ENCODE measurements around the gene LRRK1.

The LRRK1 gene

DNA sequence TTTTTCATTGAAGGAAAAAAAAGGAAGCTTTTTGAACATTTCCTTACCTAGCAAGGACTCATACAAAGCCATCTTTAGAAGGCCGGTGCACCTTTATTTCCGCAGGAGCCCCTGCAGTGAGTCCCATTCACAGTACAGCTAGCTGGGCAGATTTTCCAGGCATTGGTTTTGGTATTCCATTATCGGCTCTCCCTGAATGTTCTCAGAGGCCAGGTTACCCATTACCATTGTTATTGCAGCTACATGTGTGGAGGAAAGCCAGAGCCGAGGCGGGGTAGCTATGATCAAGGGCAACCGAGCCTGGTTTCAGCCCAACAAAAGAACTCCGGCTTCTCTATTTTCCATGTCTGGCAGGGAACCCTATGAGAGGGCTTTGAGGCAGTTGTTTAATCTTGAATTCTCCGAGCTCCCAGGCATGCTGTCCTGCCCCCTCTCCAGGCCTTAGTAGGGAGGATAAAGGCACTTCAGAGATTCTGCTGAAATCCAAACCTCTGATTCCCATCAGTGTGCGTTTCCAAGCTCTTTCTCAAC lies 100.3 kb downstream of the LRRK1 start:
- Mint-ChIP-seq H3K4me1 (ENCODE audit: low read depth) (no peaks in the 10 kb centered on the region), H3K9me3 (ENCODE audit: low read depth) (no peaks in the 10 kb centered on the region), H3K27ac (no peak overlapping the region), H3K4me3 (no peak overlapping the region), H3K27me3 (no peaks in the 10 kb centered on the region), H3K36me3 (no peaks in the 10 kb centered on the region)

DNA sequence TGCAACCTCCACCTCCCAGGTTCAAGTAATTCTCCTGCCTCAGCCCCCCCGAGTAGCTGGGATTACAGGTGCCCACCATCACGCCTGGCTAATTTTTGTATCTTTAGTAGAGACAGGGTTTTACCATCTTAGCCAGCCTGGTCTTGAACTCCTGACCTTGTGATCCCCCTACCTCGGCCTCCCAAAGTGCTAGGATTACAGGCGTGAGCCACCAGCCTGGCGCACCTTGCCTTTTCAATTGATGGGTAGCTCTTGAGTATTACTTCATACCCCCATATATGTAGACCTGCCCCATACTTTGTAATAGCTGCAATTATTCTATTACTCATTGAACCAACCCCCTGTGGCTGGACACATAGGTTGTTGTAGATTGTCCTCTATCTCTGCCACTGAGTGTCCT lies 101.3 kb downstream of the LRRK1 start:
- no peaks in the 10 kb centered on the region for H3K36me3 Mint-ChIP-seq
- H3K27ac Mint-ChIP-seq, result no peak overlapping the region
- H3K4me3 Mint-ChIP-seq, result no peak overlapping the region
- H3K27me3 Mint-ChIP-seq, result no peaks in the 10 kb centered on the region
- no peaks in the 10 kb centered on the region for H3K9me3 Mint-ChIP-seq (ENCODE audit: low read depth)
- H3K4me1 Mint-ChIP-seq (ENCODE audit: low read depth), result no peaks in the 10 kb centered on the region

DNA sequence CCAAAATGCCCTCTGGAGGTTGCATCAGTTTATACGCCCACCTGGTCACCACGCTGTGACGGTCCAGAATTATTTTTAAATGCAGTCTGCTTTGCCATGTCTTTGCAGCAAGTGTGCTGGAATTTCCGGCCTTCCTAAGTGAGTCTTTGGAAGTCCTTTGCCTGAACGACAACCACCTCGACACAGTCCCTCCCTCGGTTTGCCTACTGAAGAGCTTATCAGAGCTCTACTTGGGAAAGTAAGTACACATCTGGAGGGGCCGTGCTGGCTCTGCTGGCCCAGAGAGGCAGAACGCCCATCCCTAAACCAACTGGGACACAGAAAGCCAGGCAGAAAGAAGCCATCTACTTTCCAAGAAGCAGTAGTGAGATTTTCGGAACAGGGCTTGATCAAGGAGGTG lies 101.8 kb downstream of the LRRK1 start:
- Mint-ChIP-seq H3K36me3 (no peaks in the 10 kb centered on the region), H3K27me3 (no peaks in the 10 kb centered on the region), H3K27ac (no peak overlapping the region), H3K4me1 (ENCODE audit: low read depth) (no peaks in the 10 kb centered on the region), H3K4me3 (no peak overlapping the region), H3K9me3 (ENCODE audit: low read depth) (no peaks in the 10 kb centered on the region)

DNA sequence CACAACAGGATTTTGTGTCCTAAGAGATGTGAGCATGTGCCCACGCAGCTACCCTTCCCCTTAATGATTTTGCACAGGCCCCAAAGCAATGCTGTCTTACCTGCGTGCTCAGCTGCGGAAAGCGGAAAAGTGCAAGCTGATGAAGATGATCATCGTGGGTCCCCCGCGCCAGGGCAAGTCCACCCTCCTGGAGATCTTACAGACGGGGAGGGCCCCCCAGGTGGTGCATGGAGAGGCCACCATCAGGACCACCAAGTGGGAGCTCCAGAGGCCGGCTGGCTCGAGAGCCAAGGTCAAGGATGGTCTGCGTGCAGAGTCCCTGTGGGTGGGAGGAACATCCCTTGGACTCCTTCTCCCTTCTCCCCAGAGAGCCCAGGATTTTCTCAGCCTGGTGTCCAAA lies 103.1 kb downstream of the LRRK1 start:
- H3K36me3 Mint-ChIP-seq, result no peaks in the 10 kb centered on the region
- H3K4me1 Mint-ChIP-seq (ENCODE audit: low read depth), result no peaks in the 10 kb centered on the region
- H3K9me3 Mint-ChIP-seq (ENCODE audit: low read depth), result no peaks in the 10 kb centered on the region
- H3K4me3 Mint-ChIP-seq, result no peak overlapping the region
- no peak overlapping the region for H3K27ac Mint-ChIP-seq
- no peaks in the 10 kb centered on the region for H3K27me3 Mint-ChIP-seq

DNA sequence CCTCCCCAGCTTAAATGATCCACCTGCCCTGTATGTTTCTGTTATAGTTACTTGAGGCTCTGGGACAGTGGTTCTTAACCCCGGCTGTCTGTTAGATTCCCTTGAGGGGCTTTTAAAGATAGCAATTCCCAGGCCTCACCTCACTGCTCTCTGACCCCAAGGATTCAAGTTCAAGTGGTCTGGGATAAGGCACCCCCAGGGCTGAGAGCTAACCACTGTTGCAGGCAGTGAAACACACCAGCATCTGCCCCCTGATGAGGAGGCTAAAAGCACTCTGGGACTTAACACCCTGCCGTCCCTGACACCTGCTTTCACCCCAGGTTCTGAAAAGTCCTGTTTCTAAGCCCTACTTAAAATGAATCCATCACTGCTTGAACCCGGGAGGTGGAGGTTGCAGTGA lies 103.7 kb downstream of the LRRK1 start:
- Mint-ChIP-seq H3K27me3 (no peaks in the 10 kb centered on the region), H3K36me3 (no peaks in the 10 kb centered on the region), H3K27ac (no peak overlapping the region), H3K4me1 (ENCODE audit: low read depth) (no peaks in the 10 kb centered on the region), H3K9me3 (ENCODE audit: low read depth) (no peaks in the 10 kb centered on the region), H3K4me3 (no peak overlapping the region)

DNA sequence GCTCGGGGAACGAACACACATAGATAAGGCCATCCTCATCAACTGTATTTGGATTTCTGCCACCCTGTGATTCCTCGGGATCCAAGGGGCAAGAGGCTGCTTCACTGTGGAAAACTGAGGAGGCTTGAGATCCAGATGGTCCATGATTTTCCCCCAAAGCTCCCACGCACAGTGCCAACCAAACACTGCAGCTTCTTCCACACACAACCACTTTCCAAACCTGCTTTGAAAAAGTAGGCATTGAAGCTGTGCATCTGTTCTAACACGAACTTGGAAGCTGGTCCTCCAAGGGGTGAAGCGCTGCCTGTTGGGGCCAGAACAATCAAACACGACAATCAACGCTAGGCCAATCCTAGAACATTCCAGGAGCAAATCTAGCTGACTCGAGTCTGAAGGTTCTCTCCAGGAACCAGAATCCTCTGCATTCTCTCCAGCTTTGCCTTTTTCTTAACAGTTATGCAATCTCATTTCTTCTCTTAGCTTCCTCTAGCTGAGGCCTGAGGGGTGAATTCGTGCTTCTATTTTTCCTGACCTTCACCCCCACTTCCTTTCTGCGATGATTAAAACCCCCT lies 104.4 kb downstream of the LRRK1 start:
- Mint-ChIP-seq H3K36me3 (no peaks in the 10 kb centered on the region), H3K9me3 (ENCODE audit: low read depth) (no peaks in the 10 kb centered on the region), H3K4me1 (ENCODE audit: low read depth) (no peaks in the 10 kb centered on the region), H3K27ac (no peak overlapping the region), H3K4me3 (no peak overlapping the region), H3K27me3 (no peaks in the 10 kb centered on the region)

DNA sequence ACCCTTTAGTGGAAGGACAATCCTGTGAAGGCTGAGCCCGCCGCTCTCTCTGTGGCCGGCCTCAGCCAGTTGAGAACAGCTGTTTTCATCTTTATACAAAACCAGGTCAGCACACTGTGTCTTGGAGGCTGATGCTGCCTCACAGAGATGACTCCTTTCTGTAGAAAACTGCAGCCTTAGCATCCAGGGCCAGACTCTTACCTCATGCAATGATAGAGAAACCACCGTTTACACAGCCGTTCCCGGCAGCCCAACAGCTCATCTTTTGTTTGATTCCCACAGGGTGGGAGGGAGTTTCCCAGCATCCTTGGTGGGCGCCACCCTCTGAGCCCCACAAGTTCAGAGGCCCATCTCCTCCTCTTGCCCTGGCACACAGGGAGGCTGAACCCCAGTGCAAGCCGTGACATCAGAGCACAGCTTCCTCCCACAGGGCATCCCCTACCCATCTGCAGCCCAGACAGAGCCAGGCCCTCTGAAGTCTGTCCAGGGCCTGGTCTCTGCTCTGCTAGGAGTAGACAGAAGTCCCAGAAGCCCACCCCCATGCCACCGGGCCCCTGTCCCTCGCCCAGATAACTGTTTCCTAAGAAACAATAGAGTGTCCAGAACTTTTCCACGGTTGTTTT lies 105.0 kb downstream of the LRRK1 start:
- H3K36me3 Mint-ChIP-seq, result no peaks in the 10 kb centered on the region
- H3K9me3 Mint-ChIP-seq (ENCODE audit: low read depth), result no peaks in the 10 kb centered on the region
- H3K27ac Mint-ChIP-seq, result no peak overlapping the region
- H3K27me3 Mint-ChIP-seq, result no peaks in the 10 kb centered on the region
- H3K4me1 Mint-ChIP-seq (ENCODE audit: low read depth), result no peaks in the 10 kb centered on the region
- no peak overlapping the region for H3K4me3 Mint-ChIP-seq

DNA sequence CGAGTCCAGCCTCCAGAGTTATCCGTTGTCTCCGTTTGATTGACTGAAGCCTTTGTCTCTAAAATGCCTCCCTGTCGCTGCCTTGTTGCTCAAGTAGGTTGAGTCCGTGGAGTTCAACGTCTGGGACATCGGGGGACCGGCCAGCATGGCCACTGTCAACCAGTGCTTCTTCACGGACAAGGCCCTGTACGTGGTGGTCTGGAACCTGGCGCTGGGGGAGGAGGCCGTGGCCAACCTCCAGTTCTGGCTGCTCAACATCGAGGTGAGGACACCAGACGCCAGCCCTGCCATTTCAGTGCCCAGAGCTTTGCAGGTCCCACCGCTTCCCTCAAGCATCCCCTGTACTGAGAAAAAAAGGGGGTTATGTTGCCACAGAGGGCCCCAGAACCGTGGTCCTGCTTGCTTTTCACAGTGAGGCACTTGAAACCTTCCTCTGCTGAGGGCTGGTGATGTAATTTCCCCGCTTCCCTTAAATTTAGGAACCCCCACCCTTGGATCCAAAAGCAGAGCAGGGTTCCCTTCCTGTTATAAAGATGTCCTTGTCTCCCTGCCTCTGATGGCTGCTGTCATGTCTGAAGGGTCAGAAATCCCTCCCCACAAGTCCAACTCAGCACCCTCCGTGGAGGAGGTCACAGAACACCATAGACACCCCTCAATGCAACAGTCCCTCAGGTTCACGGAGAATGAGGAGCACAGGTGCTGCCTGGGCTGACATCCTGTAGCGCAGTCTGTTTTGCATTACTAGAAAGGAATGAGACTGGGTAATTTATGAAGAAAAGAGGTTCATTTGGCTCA lies 105.7 kb downstream of the LRRK1 start:
- no peak overlapping the region for H3K27ac Mint-ChIP-seq
- H3K36me3 Mint-ChIP-seq, result no peaks in the 10 kb centered on the region
- H3K4me1 Mint-ChIP-seq (ENCODE audit: low read depth), result no peaks in the 10 kb centered on the region
- no peaks in the 10 kb centered on the region for H3K27me3 Mint-ChIP-seq
- H3K4me3 Mint-ChIP-seq, result no peak overlapping the region
- no peaks in the 10 kb centered on the region for H3K9me3 Mint-ChIP-seq (ENCODE audit: low read depth)

DNA sequence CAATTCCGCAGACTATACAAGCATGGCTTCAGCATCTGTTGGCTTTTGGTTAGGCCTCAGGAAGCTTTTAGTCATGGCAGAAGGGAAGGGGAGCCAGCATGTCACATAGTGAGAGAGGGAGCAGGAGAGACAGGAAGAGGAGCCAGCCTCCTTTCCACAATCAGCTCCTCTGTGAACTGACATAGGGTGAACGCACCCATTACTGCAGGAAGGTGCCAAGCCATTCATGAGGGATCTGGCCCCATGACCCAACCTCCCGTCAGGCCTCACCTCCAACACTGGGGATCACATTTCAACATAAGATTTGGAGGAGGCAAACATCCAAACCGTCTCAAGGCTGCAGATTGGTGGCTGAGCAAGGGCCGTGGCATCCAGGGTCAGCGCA lies 106.3 kb downstream of the LRRK1 start:
- Mint-ChIP-seq H3K4me3 (no peak overlapping the region), H3K36me3 (no peaks in the 10 kb centered on the region), H3K27me3 (no peaks in the 10 kb centered on the region), H3K27ac (no peak overlapping the region), H3K9me3 (ENCODE audit: low read depth) (no peaks in the 10 kb centered on the region), H3K4me1 (ENCODE audit: low read depth) (no peaks in the 10 kb centered on the region)

DNA sequence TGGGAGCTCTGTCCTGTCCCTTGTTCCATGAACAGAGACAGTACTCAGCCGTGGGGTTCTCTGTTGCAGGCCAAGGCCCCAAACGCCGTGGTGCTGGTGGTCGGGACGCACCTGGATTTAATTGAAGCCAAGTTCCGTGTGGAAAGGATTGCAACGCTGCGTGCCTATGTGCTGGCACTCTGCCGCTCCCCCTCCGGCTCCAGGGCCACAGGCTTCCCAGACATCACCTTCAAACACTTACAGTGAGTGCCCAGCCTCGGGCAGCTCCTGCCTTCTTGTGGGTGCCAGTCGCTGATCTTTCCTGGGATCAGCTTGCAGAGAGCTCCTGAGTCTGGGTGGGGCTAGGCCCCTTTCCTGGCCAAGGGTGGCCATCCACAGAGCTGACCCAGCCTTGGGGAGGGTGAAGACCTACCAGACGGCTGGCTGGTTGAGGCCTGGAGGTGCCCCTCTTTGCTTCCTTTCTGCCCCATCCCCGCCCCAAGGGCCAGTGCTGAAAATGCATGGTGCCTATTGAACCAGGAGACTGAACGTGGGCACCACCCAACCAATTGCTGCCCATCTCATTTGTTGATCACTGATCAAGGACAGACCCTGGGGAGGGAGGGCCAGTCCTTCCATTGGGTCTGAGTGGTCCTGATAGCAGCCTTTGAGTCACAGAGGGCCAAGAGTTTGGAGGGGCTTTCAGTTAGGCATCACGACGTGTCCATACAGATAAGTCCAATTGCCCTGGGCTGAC lies 106.9 kb downstream of the LRRK1 start:
- H3K9me3 Mint-ChIP-seq (ENCODE audit: low read depth), result no peaks in the 10 kb centered on the region
- H3K4me1 Mint-ChIP-seq (ENCODE audit: low read depth), result no peaks in the 10 kb centered on the region
- no peaks in the 10 kb centered on the region for H3K27me3 Mint-ChIP-seq
- no peaks in the 10 kb centered on the region for H3K36me3 Mint-ChIP-seq
- no peak overlapping the region for H3K4me3 Mint-ChIP-seq
- H3K27ac Mint-ChIP-seq, result no peak overlapping the region

DNA sequence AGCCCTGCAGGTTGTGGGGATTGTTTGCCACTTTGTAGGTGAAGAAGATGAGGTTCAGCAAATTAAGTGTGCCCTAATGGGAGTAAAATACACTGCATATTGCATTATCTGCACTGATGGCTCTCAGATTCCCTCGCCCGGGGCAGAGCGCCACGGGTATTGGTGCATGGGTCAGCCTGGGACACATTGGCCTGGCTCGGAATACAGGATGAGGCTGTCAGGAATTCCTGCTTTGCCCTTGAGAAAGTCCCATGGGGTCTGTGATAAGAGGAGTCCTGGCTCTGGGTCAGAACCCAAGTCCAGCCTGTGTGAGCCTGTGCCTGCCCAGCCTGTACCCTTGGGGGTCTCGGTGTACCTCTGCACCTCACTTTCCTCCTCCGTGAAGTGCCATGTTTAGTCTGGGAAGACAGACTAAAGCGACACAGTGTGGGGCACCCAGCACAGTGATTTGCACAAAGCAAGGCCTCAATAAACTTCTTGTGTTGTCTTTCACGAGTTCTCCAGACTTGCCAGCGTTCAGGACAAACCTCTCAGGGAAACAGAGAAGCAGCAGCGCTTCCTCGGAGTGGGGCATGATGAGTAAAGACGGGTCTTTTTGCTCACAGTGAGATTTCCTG lies 107.6 kb downstream of the LRRK1 start:
- Mint-ChIP-seq H3K27me3 (no peaks in the 10 kb centered on the region), H3K36me3 (no peaks in the 10 kb centered on the region), H3K4me3 (no peak overlapping the region), H3K9me3 (ENCODE audit: low read depth) (no peaks in the 10 kb centered on the region), H3K4me1 (ENCODE audit: low read depth) (no peaks in the 10 kb centered on the region), H3K27ac (no peak overlapping the region)

DNA sequence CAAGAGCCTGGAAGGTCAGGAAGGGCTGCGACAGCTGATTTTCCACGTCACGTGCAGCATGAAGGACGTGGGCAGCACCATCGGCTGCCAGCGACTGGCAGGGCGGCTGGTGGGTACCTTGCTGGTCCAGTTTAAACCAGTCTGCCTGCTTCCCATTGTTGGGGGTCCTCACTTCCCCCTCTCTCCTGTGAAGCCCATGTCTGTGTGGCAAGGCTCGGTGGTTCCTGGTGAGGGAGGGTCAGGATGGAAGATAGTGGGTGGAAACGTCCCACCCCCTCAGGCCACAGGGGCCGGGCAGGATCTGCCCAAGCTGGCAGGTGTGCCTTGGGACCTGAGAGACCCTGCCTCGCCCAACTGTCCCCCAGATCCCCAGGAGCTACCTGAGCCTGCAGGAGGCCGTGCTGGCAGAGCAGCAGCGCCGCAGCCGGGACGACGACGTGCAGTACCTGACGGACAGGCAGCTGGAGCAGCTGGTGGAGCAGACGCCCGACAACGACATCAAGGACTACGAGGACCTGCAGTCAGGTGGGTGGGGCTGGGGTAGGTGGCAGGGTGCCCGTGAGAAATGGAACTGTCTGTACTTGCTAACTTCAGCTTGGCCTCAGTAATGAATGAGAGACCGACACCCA lies 108.2 kb downstream of the LRRK1 start:
- Mint-ChIP-seq H3K27ac (no peak overlapping the region), H3K4me3 (no peak overlapping the region), H3K36me3 (no peaks in the 10 kb centered on the region), H3K9me3 (ENCODE audit: low read depth) (no peaks in the 10 kb centered on the region), H3K27me3 (no peaks in the 10 kb centered on the region), H3K4me1 (ENCODE audit: low read depth) (no peaks in the 10 kb centered on the region)

DNA sequence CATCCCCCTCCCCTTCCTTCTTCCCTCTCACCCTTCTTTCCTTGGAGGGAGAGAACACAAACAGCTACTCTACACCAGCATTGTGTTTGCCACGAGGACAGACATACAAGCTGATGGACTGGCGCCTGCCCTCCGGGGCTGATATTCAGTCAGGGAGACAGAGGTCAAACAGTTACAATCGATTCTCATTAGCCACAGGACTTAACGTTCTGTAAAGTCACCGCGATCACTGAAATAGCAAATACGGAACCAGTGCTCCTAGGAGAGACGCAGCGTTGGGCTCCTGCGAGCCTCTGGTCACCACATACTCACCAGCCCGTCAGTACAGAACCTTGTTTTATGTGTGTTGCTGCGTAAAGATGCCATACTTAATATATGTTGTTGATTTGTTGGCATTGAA lies 108.8 kb downstream of the LRRK1 start:
- H3K36me3 Mint-ChIP-seq, result no peaks in the 10 kb centered on the region
- no peak overlapping the region for H3K27ac Mint-ChIP-seq
- no peaks in the 10 kb centered on the region for H3K4me1 Mint-ChIP-seq (ENCODE audit: low read depth)

DNA sequence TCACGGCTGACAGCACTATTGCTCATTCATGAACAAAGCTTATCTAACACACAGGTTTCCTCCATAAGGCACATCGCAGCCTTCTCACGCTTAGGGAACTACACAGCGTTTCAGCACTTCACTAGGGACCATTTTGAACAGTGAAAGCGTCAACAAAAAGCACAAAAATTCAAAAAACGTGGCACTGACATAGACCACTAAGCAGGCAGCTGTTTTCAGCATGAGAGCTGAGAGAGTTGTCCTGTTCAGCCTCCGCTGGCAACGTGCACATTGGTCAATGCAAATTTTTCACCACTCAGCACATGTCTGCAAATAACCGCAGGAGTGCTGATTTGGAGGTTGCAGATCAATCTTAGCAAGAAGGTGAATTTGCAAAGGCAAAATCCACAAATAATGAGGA lies 109.2 kb downstream of the LRRK1 start:
- no peaks in the 10 kb centered on the region for H3K9me3 Mint-ChIP-seq (ENCODE audit: low read depth)
- no peaks in the 10 kb centered on the region for H3K36me3 Mint-ChIP-seq
- H3K4me3 Mint-ChIP-seq, result no peak overlapping the region
- H3K27ac Mint-ChIP-seq, result no peak overlapping the region
- H3K27me3 Mint-ChIP-seq, result no peaks in the 10 kb centered on the region
- peaks cover 1% of the 10 kb centered on the region for H3K4me1 Mint-ChIP-seq (ENCODE audit: low read depth)

More for the DNA sequence above, 108.8 kb downstream of the LRRK1 start:
- Mint-ChIP-seq H3K9me3 (ENCODE audit: low read depth) (no peaks in the 10 kb centered on the region), H3K27me3 (no peaks in the 10 kb centered on the region), H3K4me3 (no peak overlapping the region)

All from activated naive CD8-positive, alpha-beta T cell (primary cell).